Measurements from ENCODE around the gene BDH2. TPM values are rescaled to one million over a fixed set of nuclear protein-coding genes. Genes with fewer than 3 reads are reported as not detected.

BDH2 gene
- polyA plus RNA-seq (2012; ENCODE audit: insufficient read depth, insufficient read length, low read depth): 6.6 TPM

DNA sequence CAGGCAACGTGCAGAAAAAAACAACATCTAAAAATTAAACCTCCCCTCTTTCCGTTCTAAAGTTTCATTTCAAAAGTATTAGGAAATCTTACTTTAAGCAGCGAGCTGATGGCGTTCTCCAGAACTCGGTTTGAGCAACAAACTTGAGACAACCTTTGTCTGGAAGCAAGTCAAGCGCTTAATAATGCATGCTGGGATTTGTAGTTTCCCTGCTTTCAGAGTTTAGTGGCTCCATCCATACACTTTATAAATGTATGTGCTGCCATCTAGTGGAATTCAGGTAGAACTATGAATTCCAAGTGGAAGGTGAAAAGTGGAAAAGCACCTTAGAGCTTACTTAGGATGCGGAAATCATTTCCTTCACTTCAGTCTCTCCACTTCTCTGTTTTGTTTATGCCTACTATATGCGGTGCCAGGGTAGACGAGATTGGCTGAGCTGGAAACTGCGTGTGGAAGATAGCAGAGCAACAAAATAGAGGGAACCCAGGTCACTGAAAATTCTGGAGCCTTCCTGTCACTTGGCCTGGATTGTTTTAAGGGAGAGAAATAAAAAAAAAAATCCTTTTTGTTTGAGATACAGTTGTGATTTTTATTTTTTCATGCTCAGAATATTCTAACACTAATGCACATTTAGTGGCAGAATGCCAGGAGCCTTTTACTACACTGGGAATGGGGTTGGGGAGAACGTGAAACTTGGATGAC lies at the start of gene BDH2:
Gene BDH2, minus strand, starts transcription at position 144 of the 702 bp plus-strand sequence. CDS start 3,580 bp downstream, outside the sequence.
- H3K36me3 ChIP-seq: no peaks in the 10 kb centered on the region
- no peaks in the 10 kb centered on the region for H3K27me3 ChIP-seq
- H3K9me3 ChIP-seq: no peaks in the 10 kb centered on the region
- TF ChIP-seq, protein P1, sequence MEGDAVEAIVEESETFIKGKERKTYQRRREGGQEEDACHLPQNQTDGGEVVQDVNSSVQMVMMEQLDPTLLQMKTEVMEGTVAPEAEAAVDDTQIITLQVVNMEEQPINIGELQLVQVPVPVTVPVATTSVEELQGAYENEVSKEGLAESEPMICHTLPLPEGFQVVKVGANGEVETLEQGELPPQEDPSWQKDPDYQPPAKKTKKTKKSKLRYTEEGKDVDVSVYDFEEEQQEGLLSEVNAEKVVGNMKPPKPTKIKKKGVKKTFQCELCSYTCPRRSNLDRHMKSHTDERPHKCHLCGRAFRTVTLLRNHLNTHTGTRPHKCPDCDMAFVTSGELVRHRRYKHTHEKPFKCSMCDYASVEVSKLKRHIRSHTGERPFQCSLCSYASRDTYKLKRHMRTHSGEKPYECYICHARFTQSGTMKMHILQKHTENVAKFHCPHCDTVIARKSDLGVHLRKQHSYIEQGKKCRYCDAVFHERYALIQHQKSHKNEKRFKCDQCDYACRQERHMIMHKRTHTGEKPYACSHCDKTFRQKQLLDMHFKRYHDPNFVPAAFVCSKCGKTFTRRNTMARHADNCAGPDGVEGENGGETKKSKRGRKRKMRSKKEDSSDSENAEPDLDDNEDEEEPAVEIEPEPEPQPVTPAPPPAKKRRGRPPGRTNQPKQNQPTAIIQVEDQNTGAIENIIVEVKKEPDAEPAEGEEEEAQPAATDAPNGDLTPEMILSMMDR (IDR thresholded peaks at IDR 0.05; ENCODE audit: low read depth, low read length): peak; percentile 69
- H3K4me3 ChIP-seq (ENCODE audit: low read depth, low read length): peak within 1 kb of the TSS; percentile 60
- no peaks in the 10 kb centered on the region for H3K4me1 ChIP-seq
- peak; percentile 35 for DNase-seq

DNA sequence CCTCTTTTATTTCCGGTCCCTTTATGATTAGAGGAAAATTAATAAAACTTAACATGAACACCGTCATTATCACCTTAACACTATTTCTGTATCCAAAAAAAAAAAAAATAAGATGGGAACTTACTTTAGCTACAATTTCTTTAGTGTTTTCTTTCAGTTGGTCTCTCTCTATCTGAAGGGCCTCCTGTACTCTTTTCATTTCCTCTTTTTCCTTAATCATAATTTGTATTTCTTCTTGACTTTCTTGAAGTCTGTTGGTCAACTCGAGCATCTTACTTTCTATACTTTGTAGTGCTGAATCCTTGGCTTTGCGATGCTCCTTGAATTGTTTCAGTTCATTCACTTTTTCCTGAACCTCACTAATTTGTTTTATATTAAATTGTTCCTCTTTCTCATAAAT lies 45.3 kb upstream of the BDH2 start:
- no peaks in the 10 kb centered on the region for H3K9me3 ChIP-seq
- no peak overlapping the region for H3K4me3 ChIP-seq (ENCODE audit: low read depth, low read length)
- H3K36me3 ChIP-seq: peaks cover 69% of the 10 kb centered on the region
- DNase-seq: no peak
- H3K27me3 ChIP-seq: no peaks in the 10 kb centered on the region
- TF ChIP-seq, protein P1 (IDR thresholded peaks at IDR 0.05; ENCODE audit: low read depth, low read length): no peak
- no peaks in the 10 kb centered on the region for H3K4me1 ChIP-seq

DNA sequence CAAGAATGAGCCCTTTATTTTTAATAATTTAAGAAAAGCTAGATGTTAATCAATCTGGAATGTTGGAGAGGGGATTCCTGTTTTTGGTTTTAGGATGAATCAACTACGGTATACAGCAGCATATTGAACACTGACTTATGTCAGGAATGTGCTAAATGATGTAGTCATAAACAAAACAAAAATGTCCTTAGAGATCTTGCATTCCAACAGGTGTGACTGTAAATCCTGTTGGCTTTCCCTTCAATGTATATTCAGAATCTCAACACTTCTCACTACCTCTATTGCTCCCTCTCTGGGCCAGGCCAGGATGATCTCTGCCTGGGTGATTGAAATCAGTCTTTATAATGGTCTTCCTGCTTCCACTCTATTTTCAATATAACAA lies 37.8 kb upstream of the BDH2 start:
- TF ChIP-seq, protein P1 (IDR thresholded peaks at IDR 0.05; ENCODE audit: low read depth, low read length): no peak
- no peak for DNase-seq
- H3K4me3 ChIP-seq (ENCODE audit: low read depth, low read length): no peak overlapping the region
- no peaks in the 10 kb centered on the region for H3K4me1 ChIP-seq
- H3K27me3 ChIP-seq: no peaks in the 10 kb centered on the region
- no peaks in the 10 kb centered on the region for H3K9me3 ChIP-seq
- H3K36me3 ChIP-seq: peaks cover 60% of the 10 kb centered on the region

DNA sequence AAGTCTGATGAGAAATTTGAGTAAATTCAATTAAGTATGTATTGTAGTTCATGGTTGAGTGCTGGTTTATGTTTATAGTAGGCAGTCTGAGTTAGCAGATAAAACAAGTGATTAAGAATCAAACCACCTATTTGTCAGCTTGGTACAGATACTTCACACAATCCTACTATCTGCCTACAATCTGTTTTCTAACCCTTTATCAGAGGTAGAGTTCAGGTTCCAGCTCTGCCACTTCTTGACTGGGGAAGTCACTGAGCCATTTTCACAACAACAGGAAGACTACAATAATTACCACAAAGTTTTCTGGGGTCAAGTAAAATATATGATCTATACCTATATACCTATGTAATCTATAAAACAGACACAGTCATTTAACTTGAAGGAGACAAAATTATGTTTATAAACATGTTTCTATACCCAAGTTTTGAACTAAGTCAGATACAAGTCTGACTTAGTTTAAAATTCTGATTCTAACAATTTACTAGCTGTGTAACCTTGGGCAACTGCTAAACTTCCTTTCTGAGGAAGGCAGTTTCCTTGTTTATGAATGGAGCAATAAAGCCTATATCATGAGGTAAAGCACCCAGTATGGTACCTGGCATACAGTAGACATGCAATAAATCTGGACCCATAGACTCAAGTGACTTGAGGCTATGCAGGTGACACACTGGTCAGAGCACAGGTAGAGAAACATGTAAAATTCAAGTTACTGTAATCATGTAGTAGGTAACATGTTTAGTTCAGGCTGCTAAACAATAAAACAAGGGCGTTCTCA lies 37.2 kb upstream of the BDH2 start:
- Histone ChIP-seq H3K36me3 (peaks cover 55% of the 10 kb centered on the region), H3K4me1 (no peaks in the 10 kb centered on the region), H3K27me3 (no peaks in the 10 kb centered on the region), H3K4me3 (ENCODE audit: low read depth, low read length) (no peak overlapping the region), H3K9me3 (no peaks in the 10 kb centered on the region)
- TF ChIP-seq, protein P1 (IDR thresholded peaks at IDR 0.05; ENCODE audit: low read depth, low read length): no peak
- DNase-seq: no peak

DNA sequence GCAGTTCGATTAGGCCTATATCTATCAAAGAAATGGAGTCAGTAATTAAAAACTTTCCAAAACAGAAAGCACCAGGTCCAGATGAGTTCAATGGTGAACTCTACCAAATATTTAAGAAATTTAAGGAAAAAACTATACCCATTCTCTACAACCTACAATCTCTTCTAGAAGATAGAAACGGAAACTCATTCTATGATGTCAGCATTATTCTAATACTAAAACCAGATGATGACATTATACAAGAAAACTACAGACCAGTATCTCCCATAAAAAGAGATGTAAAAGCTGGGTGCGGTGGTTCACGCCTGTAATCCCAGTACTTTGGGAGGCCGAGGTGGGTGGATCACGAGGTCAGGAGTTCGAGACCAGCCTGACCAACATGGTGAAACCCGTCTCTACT lies 29.5 kb upstream of the BDH2 start:
- H3K36me3 ChIP-seq: peaks cover 19% of the 10 kb centered on the region
- DNase-seq: no peak
- TF ChIP-seq, protein P1 (IDR thresholded peaks at IDR 0.05; ENCODE audit: low read depth, low read length): no peak

DNA sequence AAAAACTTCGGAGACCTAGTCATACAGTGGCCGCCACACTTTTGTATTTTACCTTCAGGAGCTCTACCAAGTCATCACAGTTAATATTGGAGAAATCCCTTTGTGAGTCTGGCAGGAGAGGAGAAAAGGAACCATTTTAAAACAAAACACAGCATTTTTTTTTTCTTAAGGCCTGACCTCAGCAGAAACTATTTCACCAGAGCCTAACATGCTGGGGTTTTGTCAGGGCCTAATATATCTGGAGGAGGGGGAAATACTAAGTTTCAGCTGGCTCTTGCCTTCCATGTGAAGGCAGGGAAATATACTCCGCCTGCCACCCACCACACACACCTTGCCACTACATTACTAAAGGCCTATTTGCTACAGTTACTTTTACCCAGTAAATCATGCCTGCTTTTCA lies 26.5 kb upstream of the BDH2 start:
- TF ChIP-seq, protein P1 (IDR thresholded peaks at IDR 0.05; ENCODE audit: low read depth, low read length): no peak
- Histone ChIP-seq H3K27me3 (no peaks in the 10 kb centered on the region), H3K4me1 (no peaks in the 10 kb centered on the region), H3K9me3 (no peaks in the 10 kb centered on the region), H3K4me3 (ENCODE audit: low read depth, low read length) (no peak overlapping the region), H3K36me3 (peaks cover 15% of the 10 kb centered on the region)
- DNase-seq: no peak

More for the DNA sequence above, 29.5 kb upstream of the BDH2 start:
- Histone ChIP-seq H3K27me3 (no peaks in the 10 kb centered on the region), H3K9me3 (no peaks in the 10 kb centered on the region), H3K4me3 (ENCODE audit: low read depth, low read length) (no peak overlapping the region), H3K4me1 (no peaks in the 10 kb centered on the region)

Data from BE2C (cell line).